ENCODE results near the gene GRK5. TPM values are rescaled to one million over a fixed set of nuclear protein-coding genes. Genes with fewer than 3 reads are reported as not detected.

The GRK5 gene
- total and polyA plus RNA-seq, 8 donors = 10.9 to 95.9 (median 34.0) TPM

GRCh38 chr10:119352807-119353206, 145.4 kb downstream of the GRK5 start:
- intact Hi-C loops (cut with DNase I; ENCODE audit: low total_unique reads) = no loop called here
- Histone ChIP-seq H3K27ac (peak overlapping the region in 2 of 5 donors; percentile 11 to 16), H3K36me3 (peaks cover 0 to 7% (median 6%) of the 10 kb centered on the region in 4 donors), H3K27me3 (no peaks in the 10 kb centered on the region), H3K4me3 (no peak overlapping the region), H3K4me1 (peaks cover 26 to 55% (median 37%) of the 10 kb centered on the region in 4 donors), H3K9me3 (peaks cover 0 to 18% (median 5%) of the 10 kb centered on the region in 4 donors)
- TF ChIP-seq POLR2A (IDR thresholded peaks at IDR 0.05) (no peak), CTCF (IDR thresholded peaks at IDR 0.05) (no peak), POLR2AphosphoS5 (IDR thresholded peaks at IDR 0.05) (no peak), EP300 (IDR thresholded peaks at IDR 0.05) (no peak)
- WGBS, 5 donors = 62 to 79% (median 68%) methylated on average over 6 of the region's 6 CpGs
- DNase-seq = no peak

GRCh38 chr10:119353421-119353820, 146.1 kb downstream of the GRK5 start:
- Histone ChIP-seq H3K9me3 (peaks cover 0 to 18% (median 5%) of the 10 kb centered on the region in 4 donors), H3K4me3 (no peak overlapping the region), H3K27ac (peak overlapping the region in 2 of 5 donors; percentile 11 to 16), H3K4me1 (peaks cover 27 to 55% (median 43%) of the 10 kb centered on the region in 4 donors), H3K27me3 (no peaks in the 10 kb centered on the region), H3K36me3 (peaks cover 0 to 7% (median 6%) of the 10 kb centered on the region in 4 donors)
- intact Hi-C loops (cut with DNase I; ENCODE audit: low total_unique reads) = no loop called here
- 76 to 96% (median 92%) methylated on average over 2 of the region's 2 CpGs for WGBS, 5 donors
- DNase-seq = no peak
- TF ChIP-seq POLR2AphosphoS5 (IDR thresholded peaks at IDR 0.05) (no peak), POLR2A (IDR thresholded peaks at IDR 0.05) (no peak)

GRCh38 chr10:119355930-119356329, 148.6 kb downstream of the GRK5 start:
- no peak overlapping the region for H3K27ac ChIP-seq
- WGBS, 5 donors = 70 to 94% (median 91%) methylated on average over 2 of the region's 2 CpGs

GRCh38 chr10:119357412-119358151, 150.2 kb downstream of the GRK5 start:
- Histone ChIP-seq H3K4me3 (no peak overlapping the region), H3K27me3 (no peaks in the 10 kb centered on the region), H3K4me1 (peaks cover 11 to 45% (median 33%) of the 10 kb centered on the region in 4 donors), H3K9me3 (peaks cover 0 to 9% (median 5%) of the 10 kb centered on the region in 4 donors), H3K27ac (peak overlapping the region in 1 of 5 donors; percentile 41), H3K36me3 (peaks cover 0 to under 1% (median 0%) of the 10 kb centered on the region in 4 donors)
- intact Hi-C loops (cut with DNase I; ENCODE audit: low total_unique reads) = no loop called here
- peak in 1 of 2 donors; percentile 55 for DNase-seq
- 67 to 70% (median 67%) methylated on average over 11 to 14 of the region's 14 CpGs for WGBS, 5 donors
- TF ChIP-seq POLR2A (IDR thresholded peaks at IDR 0.05) (no peak), EP300 (IDR thresholded peaks at IDR 0.05) (no peak), CTCF (IDR thresholded peaks at IDR 0.05) (no peak), POLR2AphosphoS5 (IDR thresholded peaks at IDR 0.05) (no peak)

More at GRCh38 chr10:119355930-119356329, 148.6 kb downstream of the GRK5 start:
- Histone ChIP-seq H3K4me1 (peaks cover 4 to 32% (median 26%) of the 10 kb centered on the region in 4 donors), H3K27me3 (no peaks in the 10 kb centered on the region), H3K9me3 (peaks cover 0 to 18% (median 5%) of the 10 kb centered on the region in 4 donors), H3K4me3 (no peak overlapping the region), H3K36me3 (peaks cover 0 to 7% (median 0%) of the 10 kb centered on the region in 4 donors)
- intact Hi-C loops (cut with DNase I; ENCODE audit: low total_unique reads) = no loop called here
- TF ChIP-seq POLR2AphosphoS5 (IDR thresholded peaks at IDR 0.05) (no peak), CTCF (IDR thresholded peaks at IDR 0.05) (peak in 1 of 7 experiments; percentile 17), EP300 (IDR thresholded peaks at IDR 0.05) (no peak)
- DNase-seq = no peak
